ENCODE results near the gene TUBG1.
A peak's percentile ranks its signal among the peaks of the same experiment; 100 is the strongest.

DNA sequence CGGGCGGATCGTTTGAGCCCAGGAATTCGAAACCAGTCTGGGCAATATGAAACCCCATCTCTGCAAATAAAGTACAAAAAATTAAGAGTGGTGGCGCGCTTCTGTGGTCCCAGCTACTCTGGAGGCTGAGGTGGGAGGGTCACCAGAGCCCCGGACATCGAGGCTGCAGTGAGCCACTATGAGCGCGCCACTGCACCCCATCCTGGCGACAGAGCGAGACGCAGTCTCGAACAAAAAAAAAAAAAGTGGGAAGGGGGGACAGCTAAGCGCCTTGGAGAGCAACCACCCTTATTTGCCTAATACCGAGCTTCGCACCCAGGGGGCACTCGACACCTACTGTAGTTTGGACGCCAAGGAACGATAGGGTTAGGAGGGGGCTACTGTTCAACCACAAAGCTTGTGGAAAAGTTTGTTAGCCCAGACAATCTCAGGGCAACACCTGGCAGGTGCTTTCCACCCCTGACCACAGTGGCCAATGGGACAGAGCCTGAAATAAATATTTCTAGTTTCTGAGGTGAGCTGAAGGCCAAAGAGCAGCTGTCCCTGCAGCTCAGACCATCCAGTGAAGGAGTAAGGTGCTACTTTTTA, 31.1 kb upstream of the TUBG1 start:
- TF ChIP-seq, protein P1, sequence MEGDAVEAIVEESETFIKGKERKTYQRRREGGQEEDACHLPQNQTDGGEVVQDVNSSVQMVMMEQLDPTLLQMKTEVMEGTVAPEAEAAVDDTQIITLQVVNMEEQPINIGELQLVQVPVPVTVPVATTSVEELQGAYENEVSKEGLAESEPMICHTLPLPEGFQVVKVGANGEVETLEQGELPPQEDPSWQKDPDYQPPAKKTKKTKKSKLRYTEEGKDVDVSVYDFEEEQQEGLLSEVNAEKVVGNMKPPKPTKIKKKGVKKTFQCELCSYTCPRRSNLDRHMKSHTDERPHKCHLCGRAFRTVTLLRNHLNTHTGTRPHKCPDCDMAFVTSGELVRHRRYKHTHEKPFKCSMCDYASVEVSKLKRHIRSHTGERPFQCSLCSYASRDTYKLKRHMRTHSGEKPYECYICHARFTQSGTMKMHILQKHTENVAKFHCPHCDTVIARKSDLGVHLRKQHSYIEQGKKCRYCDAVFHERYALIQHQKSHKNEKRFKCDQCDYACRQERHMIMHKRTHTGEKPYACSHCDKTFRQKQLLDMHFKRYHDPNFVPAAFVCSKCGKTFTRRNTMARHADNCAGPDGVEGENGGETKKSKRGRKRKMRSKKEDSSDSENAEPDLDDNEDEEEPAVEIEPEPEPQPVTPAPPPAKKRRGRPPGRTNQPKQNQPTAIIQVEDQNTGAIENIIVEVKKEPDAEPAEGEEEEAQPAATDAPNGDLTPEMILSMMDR (IDR thresholded peaks at IDR 0.05) = peak; percentile 54 to 88 (median 72)
- TF ChIP-seq POLR2A (IDR thresholded peaks at IDR 0.05) = no peak

Measured in body of pancreas (tissue), 4 donors.